Stimulated activated CD8-positive, alpha-beta memory T cell treated with anti-CD3 and anti-CD28 coated beads, Interleukin-7, amount 100 ng/mL, for 48 hours (primary cell): Measurements from ENCODE around the gene KRT7.
"Not testable (repeated sequence)": the region's sequence is repeated elsewhere in the genome, so short reads cannot be mapped to it uniquely, and the experiment has no call there.

Experiments used
- DNase-seq, 2 donors: peaks; one replicate each; pipeline ENCODE4 v3.0.0-alpha.2; 2020; ENCODE audit warnings: low read depth in 1 of 2; ENCODE audit errors: extremely low read depth in 1 of 2

The KRT7 gene

DNA sequence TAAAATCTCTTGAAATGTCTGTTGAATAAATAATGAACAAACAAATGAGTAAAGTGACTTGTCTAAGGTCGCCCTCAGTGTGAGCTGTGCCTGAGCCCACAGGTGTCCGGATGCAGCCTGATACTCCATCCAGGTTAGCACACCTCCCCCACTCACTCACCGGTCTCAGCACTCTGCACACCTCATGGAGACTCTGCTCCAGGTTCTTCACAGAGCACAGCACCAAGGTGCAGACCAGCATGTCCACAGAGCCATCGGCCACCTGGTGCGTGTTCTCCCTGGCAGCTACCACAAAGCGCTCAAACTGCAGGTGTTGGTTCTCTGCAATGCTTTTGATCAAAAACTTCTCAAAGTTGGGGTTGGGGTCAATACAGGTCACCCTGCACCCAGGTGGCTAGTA lies 4.1 kb upstream of the KRT7 start:
- no peak for DNase-seq

- DNase-seq, result no peak
These were observed 3.2 kb upstream of the KRT7 start for GRCh38 chr12:52229836-52230343.

GRCh38 chr12:52230364-52231281 lies 2.4 kb upstream of the KRT7 start:
- no peak for DNase-seq

GRCh38 chr12:52231305-52232202 lies 1.5 kb upstream of the KRT7 start:
- no peak for DNase-seq

DNA sequence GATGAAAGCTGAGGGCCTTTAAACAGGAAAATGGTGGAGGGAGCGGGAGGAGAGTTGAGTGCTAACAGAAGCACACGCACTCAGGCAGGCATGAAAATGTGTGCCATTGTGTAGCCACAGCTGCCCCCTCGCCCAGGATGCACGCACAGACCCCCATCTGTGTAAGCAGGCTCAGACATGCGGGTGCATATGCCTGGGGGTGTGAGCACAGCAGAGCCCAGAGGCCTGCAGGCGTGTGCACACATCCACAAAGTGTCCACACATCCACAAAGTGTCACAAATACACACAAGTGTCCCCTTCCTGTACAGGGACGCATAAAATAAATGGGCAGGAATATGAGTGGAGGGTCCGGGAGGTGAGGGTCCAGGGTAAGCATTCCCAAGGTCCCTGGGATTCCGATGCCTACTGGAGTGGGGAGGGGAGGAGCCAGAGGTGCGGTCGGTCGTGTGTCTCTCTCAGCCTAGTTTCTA lies 805 bp upstream of the KRT7 start:
- DNase-seq, result no peak

- DNase-seq, result no peak
These were observed 592 bp downstream of the KRT7 start for GRCh38 chr12:52233462-52234207.

- DNase-seq, result no peak
These were observed 1.3 kb downstream of the KRT7 start for GRCh38 chr12:52234223-52234810.

DNA sequence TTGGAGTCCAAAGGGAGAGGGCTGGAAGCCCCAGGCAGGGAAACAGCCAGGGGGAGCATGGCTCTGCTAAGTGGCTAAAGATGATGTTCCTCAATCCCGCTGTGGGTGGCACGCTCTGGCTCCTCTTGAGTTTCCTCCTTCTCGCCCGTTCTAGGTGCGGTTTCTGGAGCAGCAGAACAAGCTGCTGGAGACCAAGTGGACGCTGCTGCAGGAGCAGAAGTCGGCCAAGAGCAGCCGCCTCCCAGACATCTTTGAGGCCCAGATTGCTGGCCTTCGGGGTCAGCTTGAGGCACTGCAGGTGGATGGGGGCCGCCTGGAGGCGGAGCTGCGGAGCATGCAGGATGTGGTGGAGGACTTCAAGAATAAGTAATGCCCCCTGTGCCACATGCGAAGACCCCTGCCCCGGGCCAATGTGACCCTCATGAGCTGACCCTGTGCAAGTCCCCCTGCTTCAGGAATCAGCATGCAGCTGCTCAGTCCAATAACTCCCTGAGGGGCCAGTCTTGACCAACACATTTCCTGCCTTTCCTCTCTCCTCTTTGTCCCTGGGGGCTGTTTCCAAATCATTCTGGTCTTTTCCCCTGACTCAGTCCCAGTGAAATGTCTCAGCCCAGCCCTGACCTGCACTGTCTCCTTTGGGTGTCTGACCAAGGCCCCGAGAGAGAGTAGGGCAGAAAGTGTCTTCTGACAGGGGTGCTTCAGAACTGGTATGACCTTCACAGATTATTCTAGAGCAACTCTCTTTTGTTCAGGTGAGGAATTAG lies 2.1 kb downstream of the KRT7 start:
- DNase-seq, result no peak

- no peak for DNase-seq
These were observed 2.8 kb downstream of the KRT7 start for GRCh38 chr12:52235822-52236361.

DNA sequence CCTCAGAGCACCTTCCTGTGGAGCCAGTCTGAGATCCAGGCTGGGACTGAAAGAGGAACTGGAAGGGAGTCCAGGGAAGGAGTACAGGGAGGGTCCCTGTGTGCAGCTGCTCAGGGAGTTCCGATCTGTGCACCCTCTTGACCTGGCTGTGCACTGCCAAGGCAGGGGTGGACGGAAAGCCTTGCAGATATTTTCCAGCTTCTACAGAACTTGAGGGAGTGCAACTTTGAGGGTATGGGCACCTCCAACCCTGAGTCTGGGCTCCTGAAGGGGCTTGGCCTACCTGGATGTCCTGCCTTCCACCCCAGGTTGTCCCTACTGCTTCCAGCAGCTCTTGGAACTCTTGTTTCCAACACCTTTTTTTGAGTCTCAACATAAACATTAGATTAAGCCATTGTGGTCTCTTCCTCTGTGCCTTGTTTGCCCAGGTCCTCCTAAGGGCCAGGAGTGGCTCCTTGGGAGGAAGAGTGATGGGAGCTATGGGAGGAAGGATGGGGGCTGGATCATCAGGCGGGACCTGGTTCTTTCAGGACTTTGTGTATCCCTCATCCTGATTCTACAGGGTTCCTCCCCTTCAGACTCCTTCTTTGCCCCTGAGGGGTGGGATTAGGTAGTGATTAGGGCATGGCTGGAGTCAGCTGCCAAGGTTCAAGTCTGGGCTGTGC lies 3.5 kb downstream of the KRT7 start:
- no peak for DNase-seq

DNA sequence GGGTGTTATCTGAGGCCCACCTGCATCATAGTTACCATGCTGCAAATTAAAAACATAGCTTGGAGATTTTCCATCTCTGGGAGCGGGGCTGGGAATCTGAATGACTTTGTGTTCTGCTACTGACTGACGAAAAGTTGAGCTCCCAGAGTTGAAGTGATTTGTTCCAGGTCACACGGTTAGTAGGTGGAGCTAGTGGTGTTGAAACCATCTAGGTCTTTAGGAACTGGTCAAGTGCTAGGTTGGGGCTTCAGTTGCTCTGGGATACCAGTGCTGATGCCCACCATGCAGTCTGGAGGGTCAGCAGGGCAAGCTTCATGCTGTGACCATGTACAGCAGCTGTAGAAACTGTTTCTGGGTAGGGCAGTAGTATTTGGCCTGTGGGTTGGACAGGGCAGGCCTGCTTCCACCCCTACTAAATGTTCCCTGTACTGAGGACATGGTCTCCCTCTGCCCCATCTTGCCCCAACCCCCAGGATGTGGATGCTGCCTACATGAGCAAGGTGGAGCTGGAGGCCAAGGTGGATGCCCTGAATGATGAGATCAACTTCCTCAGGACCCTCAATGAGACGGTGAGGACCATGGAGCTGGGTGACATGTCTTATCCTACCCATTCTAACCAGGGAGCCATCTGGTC lies 5.3 kb downstream of the KRT7 start:
- no peak for DNase-seq

DNA sequence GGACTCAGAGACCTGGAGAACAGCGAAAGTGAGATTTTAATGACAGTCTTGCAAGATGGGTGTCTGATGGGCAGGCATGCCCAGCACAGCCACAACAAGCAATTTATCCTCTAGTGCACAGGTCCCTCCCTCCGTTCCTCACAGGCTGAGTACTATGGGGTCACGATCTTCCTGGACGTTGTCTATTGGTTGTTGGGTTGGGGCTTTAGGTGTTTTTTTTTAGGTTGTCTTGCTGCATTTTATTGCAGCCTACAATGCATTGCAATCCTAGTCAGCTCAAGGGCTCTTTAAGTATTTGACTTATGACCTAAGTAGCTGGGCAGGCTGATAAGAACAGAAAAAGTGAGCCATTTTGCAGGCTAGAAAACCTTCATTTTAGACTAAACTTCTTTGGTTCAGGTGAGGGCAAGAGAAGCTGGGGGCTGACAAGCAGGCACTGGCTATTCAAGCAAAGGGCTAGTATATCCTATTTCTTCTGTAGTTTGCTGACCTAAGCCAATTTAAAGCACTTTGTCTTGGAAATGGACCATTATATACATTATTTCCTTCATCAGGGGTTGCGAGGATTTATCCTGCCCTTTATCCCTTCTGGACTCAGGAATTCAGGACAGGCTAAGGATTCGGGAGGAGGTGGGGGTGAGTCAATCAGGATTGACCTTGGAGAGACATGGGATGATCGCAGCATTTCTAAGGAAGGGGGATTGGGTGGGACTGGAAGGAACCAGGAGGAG lies 6.0 kb downstream of the KRT7 start:
- DNase-seq, result no peak

GRCh38 chr12:52239767-52240166 lies 6.7 kb downstream of the KRT7 start:
- DNase-seq, result no peak

GRCh38 chr12:52240247-52240646 lies 7.2 kb downstream of the KRT7 start:
- DNase-seq, result not testable (repeated sequence)

DNA sequence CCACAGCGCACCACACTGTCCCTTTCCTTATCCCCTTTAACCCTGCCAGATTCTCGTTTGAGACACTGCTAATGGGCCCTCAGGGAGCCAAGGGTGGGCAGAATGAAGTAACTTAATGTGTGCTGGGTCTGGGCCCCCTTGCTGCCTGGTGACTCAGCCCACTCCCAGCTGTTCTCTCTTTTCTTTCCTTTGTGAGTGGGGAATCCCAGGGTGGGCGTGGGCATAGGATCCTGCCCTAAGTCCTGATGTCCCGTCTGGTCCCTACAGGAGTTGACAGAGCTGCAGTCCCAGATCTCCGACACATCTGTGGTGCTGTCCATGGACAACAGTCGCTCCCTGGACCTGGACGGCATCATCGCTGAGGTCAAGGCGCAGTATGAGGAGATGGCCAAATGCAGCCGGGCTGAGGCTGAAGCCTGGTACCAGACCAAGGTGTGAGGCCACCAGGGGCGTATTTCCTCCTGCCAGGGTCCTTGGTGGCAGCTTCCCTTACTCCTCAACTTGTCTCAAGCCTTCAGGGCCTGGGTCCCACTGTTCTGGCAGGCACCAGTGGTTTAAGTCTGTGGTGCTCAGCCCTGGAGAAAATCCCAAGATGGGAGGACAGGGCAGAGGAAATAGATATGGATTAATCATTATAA lies 8.3 kb downstream of the KRT7 start:
- no peak for DNase-seq

- no peak for DNase-seq
These were observed 9.6 kb downstream of the KRT7 start for GRCh38 chr12:52242442-52243258.
